Cardiac septum (tissue), 1 donor: ENCODE results near the gene S100P. TPM values are rescaled to one million over a fixed set of nuclear protein-coding genes. Genes with fewer than 3 reads are reported as not detected.
"Not testable (repeated sequence)": the region's sequence is repeated elsewhere in the genome, so short reads cannot be mapped to it uniquely, and the experiment has no call there.

ENCODE experiments used
- DNase-seq: peaks from one replicate; pipeline ENCODE4 v3.0.0-alpha.2; 2020; ENCODE audit warnings: low spot score
- intact Hi-C: fragments of 100-400 bp; cut with DNase I; formaldehyde crosslinking; loops from one replicate; pipeline ENCODE4 v1.14.0; 2022
- total RNA-seq: library from RNA; stranded (reverse); fragmentation: NEBNext Ultra II Directional; extraction: Animal tissue kit (Norgen Biotek cat#: 25700); gene quantifications from one replicate; pipeline ENCODE4 v1.2.1, GENCODE V29; 2021
- donor health status: DM: no; HTN: no; CAD: no.

S100P gene
- total RNA-seq, 1 donor from 2014 or later = 2.8 TPM

- intact Hi-C loops = loop anchor here (1.0 to 10.0 kb wide), 4 partner anchors 65 to 328 kb away; partner anchors contain the start of genes KIAA0232, MRFAP1 and TADA2B
- DNase-seq = no peak
These were observed 23.4 kb downstream of the S100P start for GRCh38 chr4:6716958-6717655.

- no peak for DNase-seq
- intact Hi-C loops = loop anchor here (5.0 to 10.0 kb wide), 2 partner anchors 268 to 326 kb away; partner anchors contain the start of gene TADA2B
These were observed 25.4 kb downstream of the S100P start for GRCh38 chr4:6718932-6719610.

- DNase-seq = no peak
- intact Hi-C loops = loop anchor here (1.0 to 10.0 kb wide), 5 partner anchors 155 to 351 kb away; partner anchors contain the start of gene TADA2B
These were observed 26.0 kb downstream of the S100P start for GRCh38 chr4:6719611-6720179.

- DNase-seq = peak; percentile 92
- intact Hi-C loops = loop anchor here (1.0 to 5.0 kb wide), 3 partner anchors 154 to 350 kb away; no protein-coding TSS in a partner anchor
These were observed 26.6 kb downstream of the S100P start for GRCh38 chr4:6720202-6720699.

- no peak for DNase-seq
- intact Hi-C loops = loop anchor here (5.0 kb wide), 1 partner anchor 251 kb away; no protein-coding TSS in a partner anchor
These were observed 27.4 kb downstream of the S100P start for GRCh38 chr4:6721121-6721520.

- intact Hi-C loops = loop anchor here (5.0 kb wide), 1 partner anchor 249 kb away; no protein-coding TSS in a partner anchor
- no peak for DNase-seq
These were observed 29.2 kb downstream of the S100P start for GRCh38 chr4:6722891-6723290.

- intact Hi-C loops = loop anchor here (5.0 kb wide), 1 partner anchor 248 kb away; no protein-coding TSS in a partner anchor
- no peak for DNase-seq
These were observed 30.2 kb downstream of the S100P start for GRCh38 chr4:6723851-6724250.

GRCh38 chr4:6724421-6725111, 30.9 kb downstream of the S100P start:
- no peak for DNase-seq
- intact Hi-C loops = loop anchor here (5.0 kb wide), 1 partner anchor 248 kb away; no protein-coding TSS in a partner anchor

- intact Hi-C loops, DNase-seq: not testable (repeated sequence)
These were observed 31.8 kb downstream of the S100P start for GRCh38 chr4:6725427-6725961.

GRCh38 chr4:6727081-6727942, 33.6 kb downstream of the S100P start:
- intact Hi-C loops = no loop called here
- DNase-seq = no peak

- no peak for DNase-seq
- intact Hi-C loops = no loop called here
These were observed 34.2 kb downstream of the S100P start for GRCh38 chr4:6727943-6728250.

- DNase-seq = no peak
- intact Hi-C loops = no loop called here
These were observed 34.8 kb downstream of the S100P start for GRCh38 chr4:6728320-6729029.

GRCh38 chr4:6730603-6731317, 37.1 kb downstream of the S100P start:
- intact Hi-C loops = no loop called here
- no peak for DNase-seq

- intact Hi-C loops = no loop called here
- no peak for DNase-seq
These were observed 37.6 kb downstream of the S100P start for GRCh38 chr4:6731318-6731675.

GRCh38 chr4:6731780-6732179, 38.1 kb downstream of the S100P start:
- DNase-seq = no peak
- intact Hi-C loops = no loop called here

GRCh38 chr4:6732441-6733357, 39.0 kb downstream of the S100P start:
- intact Hi-C loops = no loop called here
- DNase-seq = no peak
